ENCODE measurements around the gene NAA40.

NAA40 gene

GRCh38 chr11:63917692-63918506 lies 20.9 kb upstream of the NAA40 start:
- Histone ChIP-seq H3K4me3 (ENCODE audit: low read depth in 1 of 2, low read length in 2 of 2) (peak overlapping the region; percentile 47 to 71), H3K9ac (ENCODE audit: low read depth, low read length) (peak overlapping the region; percentile 65), H3K4me2 (ENCODE audit: insufficient read depth, low read length) (peak overlapping the region; percentile 99), H3K4me1 (ENCODE audit: insufficient read depth, low read length) (peaks cover 25% of the 10 kb centered on the region), H3K27ac (ENCODE audit: low read length) (peak overlapping the region; percentile 55; the same call in 1 of the 2 replicates), H3K9me3 (ENCODE audit: insufficient read depth, low read length, severe bottlenecking) (no peaks in the 10 kb centered on the region), H3K27me3 (ENCODE audit: insufficient read depth, low read length, poor library complexity) (peaks cover 3% of the 10 kb centered on the region), H3K79me2 (ENCODE audit: insufficient read depth, low read length) (no peaks in the 10 kb centered on the region), H3K36me3 (ENCODE audit: insufficient read depth, low read length) (no peaks in the 10 kb centered on the region), H2AFZ (ENCODE audit: low read depth, low read length) (peak overlapping the region; percentile 78), H4K20me1 (ENCODE audit: insufficient read depth, low read length) (0 out of 2 replicates have a peak, but pooled peaks cover 4% of the 10 kb centered on the region)
- ATAC-seq (ENCODE audit: insufficient read depth, low read depth), result peak; percentile 56
- TF ChIP-seq EZH2 (IDR thresholded peaks at IDR 0.05; ENCODE audit: borderline replicate concordance, low read depth, low read length, severe bottlenecking), result no peak
- TF ChIP-seq CTCF (IDR thresholded peaks at IDR 0.05; ENCODE audit: borderline replicate concordance, extremely low read depth, low read length, poor library complexity, severe bottlenecking), result no peak
- peak; percentile 82 for DNase-seq

- Histone ChIP-seq H3K36me3 (ENCODE audit: insufficient read depth, low read length) (no peaks in the 10 kb centered on the region), H3K4me2 (ENCODE audit: insufficient read depth, low read length) (0 out of 2 replicates have a peak overlapping the region, but pooled peaks have one; percentile 99), H4K20me1 (ENCODE audit: insufficient read depth, low read length) (0 out of 2 replicates have a peak, but pooled peaks cover 4% of the 10 kb centered on the region), H3K27ac (ENCODE audit: low read length) (no peak overlapping the region), H3K9ac (ENCODE audit: low read depth, low read length) (peak overlapping the region; percentile 65; the same call in 1 of the 2 replicates), H2AFZ (ENCODE audit: low read depth, low read length) (0 out of 2 replicates have a peak overlapping the region, but pooled peaks have one; percentile 22), H3K4me1 (ENCODE audit: insufficient read depth, low read length) (peaks cover 25% of the 10 kb centered on the region), H3K79me2 (ENCODE audit: insufficient read depth, low read length) (no peaks in the 10 kb centered on the region), H3K9me3 (ENCODE audit: insufficient read depth, low read length, severe bottlenecking) (no peaks in the 10 kb centered on the region), H3K4me3 (ENCODE audit: low read depth in 1 of 2, low read length in 2 of 2) (no peak overlapping the region), H3K27me3 (ENCODE audit: insufficient read depth, low read length, poor library complexity) (peaks cover 4% of the 10 kb centered on the region)
- ATAC-seq (ENCODE audit: insufficient read depth, low read depth) (no peak), DNase-seq (no peak)
- TF ChIP-seq CTCF (IDR thresholded peaks at IDR 0.05; ENCODE audit: borderline replicate concordance, extremely low read depth, low read length, poor library complexity, severe bottlenecking), result no peak
- TF ChIP-seq EZH2 (IDR thresholded peaks at IDR 0.05; ENCODE audit: borderline replicate concordance, low read depth, low read length, severe bottlenecking), result no peak
Observed at GRCh38 chr11:63918507-63919191, 20.2 kb upstream of the NAA40 start.

GRCh38 chr11:63919267-63920125 lies 19.3 kb upstream of the NAA40 start:
- H3K4me2 ChIP-seq (ENCODE audit: insufficient read depth, low read length), result no peak overlapping the region
- peaks cover 25% of the 10 kb centered on the region for H3K4me1 ChIP-seq (ENCODE audit: insufficient read depth, low read length)
- no peaks in the 10 kb centered on the region for H3K36me3 ChIP-seq (ENCODE audit: insufficient read depth, low read length)
- no peak overlapping the region for H3K27ac ChIP-seq (ENCODE audit: low read length)
- no peak overlapping the region for H3K4me3 ChIP-seq (ENCODE audit: low read depth in 1 of 2, low read length in 2 of 2)
- H3K27me3 ChIP-seq (ENCODE audit: insufficient read depth, low read length, poor library complexity), result peaks cover 4% of the 10 kb centered on the region
- H3K9ac ChIP-seq (ENCODE audit: low read depth, low read length), result no peak overlapping the region
- no peak for TF ChIP-seq CTCF (IDR thresholded peaks at IDR 0.05; ENCODE audit: borderline replicate concordance, extremely low read depth, low read length, poor library complexity, severe bottlenecking)
- H2AFZ ChIP-seq (ENCODE audit: low read depth, low read length), result no peak overlapping the region
- H3K9me3 ChIP-seq (ENCODE audit: insufficient read depth, low read length, severe bottlenecking), result no peaks in the 10 kb centered on the region
- H3K79me2 ChIP-seq (ENCODE audit: insufficient read depth, low read length), result no peaks in the 10 kb centered on the region
- 0 out of 2 replicates have a peak, but pooled peaks cover 4% of the 10 kb centered on the region for H4K20me1 ChIP-seq (ENCODE audit: insufficient read depth, low read length)
- DNase-seq, result no peak
- no peak for ATAC-seq (ENCODE audit: insufficient read depth, low read depth)
